Peyer's patch (tissue), 4 donors: ENCODE data around the gene BCL3.

Source experiments
- POLR2A ChIP-seq, 2 donors: fragments of 450-650 bp; IDR thresholded peaks; one replicate each; pipeline ENCODE4 v1.5.1; 2017; ENCODE audit warnings: antibody characterized with exemption in 2 of 2, mild to moderate bottlenecking in 2 of 2, moderate library complexity in 2 of 2
- TF ChIP-seq, protein P1 (sequence below), 6 experiments: fragments of 450-650 bp in 4 of 6; fragments of 200-600 bp in 2 of 6; sonication (generic) in 1 of 6; IDR thresholded peaks; one replicate each; pipeline ENCODE4 v1.5.1; 2017 to 2019; ENCODE audit warnings: antibody characterized with exemption in 6 of 6, mild to moderate bottlenecking in 3 of 6, moderate library complexity in 1 of 6

- TF ChIP-seq, protein P1, sequence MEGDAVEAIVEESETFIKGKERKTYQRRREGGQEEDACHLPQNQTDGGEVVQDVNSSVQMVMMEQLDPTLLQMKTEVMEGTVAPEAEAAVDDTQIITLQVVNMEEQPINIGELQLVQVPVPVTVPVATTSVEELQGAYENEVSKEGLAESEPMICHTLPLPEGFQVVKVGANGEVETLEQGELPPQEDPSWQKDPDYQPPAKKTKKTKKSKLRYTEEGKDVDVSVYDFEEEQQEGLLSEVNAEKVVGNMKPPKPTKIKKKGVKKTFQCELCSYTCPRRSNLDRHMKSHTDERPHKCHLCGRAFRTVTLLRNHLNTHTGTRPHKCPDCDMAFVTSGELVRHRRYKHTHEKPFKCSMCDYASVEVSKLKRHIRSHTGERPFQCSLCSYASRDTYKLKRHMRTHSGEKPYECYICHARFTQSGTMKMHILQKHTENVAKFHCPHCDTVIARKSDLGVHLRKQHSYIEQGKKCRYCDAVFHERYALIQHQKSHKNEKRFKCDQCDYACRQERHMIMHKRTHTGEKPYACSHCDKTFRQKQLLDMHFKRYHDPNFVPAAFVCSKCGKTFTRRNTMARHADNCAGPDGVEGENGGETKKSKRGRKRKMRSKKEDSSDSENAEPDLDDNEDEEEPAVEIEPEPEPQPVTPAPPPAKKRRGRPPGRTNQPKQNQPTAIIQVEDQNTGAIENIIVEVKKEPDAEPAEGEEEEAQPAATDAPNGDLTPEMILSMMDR (IDR thresholded peaks at IDR 0.05), result no peak
- TF ChIP-seq POLR2A (IDR thresholded peaks at IDR 0.05), result no peak
Observed at GRCh38 chr19:44732235-44733014, 16.1 kb upstream of the BCL3 start.
